ENCODE results near the gene SCAND1.
"Not testable (repeated sequence)": the region's sequence is repeated elsewhere in the genome, so short reads cannot be mapped to it uniquely, and the experiment has no call there.

SCAND1 gene

GRCh38 chr20:35954200-35954906 is at the start of gene SCAND1:
Gene SCAND1, minus strand, starts transcription at chr20:35954502. Its CDS starts 218 bp downstream, at chr20:35954284.
- DNase-seq (ENCODE audit: low spot score): peak; percentile 98

GRCh38 chr20:36004045-36004444 is 49.7 kb upstream of the SCAND1 start:
- DNase-seq (ENCODE audit: low spot score): no peak

GRCh38 chr20:36002855-36003254 is 48.6 kb upstream of the SCAND1 start:
- DNase-seq (ENCODE audit: low spot score): no peak

- DNase-seq (ENCODE audit: low spot score): not testable (repeated sequence)
These were observed 47.0 kb upstream of the SCAND1 start for GRCh38 chr20:36001331-36001730.

- DNase-seq (ENCODE audit: low spot score): not testable (repeated sequence)
These were observed 42.2 kb upstream of the SCAND1 start for GRCh38 chr20:35996492-35996891.

GRCh38 chr20:35994994-35995453 is 40.7 kb upstream of the SCAND1 start:
- peak; percentile 88 for DNase-seq (ENCODE audit: low spot score)

- DNase-seq (ENCODE audit: low spot score): peak; percentile 92
These were observed 38.5 kb upstream of the SCAND1 start for GRCh38 chr20:35992713-35993335.

GRCh38 chr20:35991142-35991771 is 37.0 kb upstream of the SCAND1 start:
- peak; percentile 75 for DNase-seq (ENCODE audit: low spot score)

- no peak for DNase-seq (ENCODE audit: low spot score)
These were observed 34.7 kb upstream of the SCAND1 start for GRCh38 chr20:35988910-35989463.

- DNase-seq (ENCODE audit: low spot score): no peak
These were observed 31.5 kb upstream of the SCAND1 start for GRCh38 chr20:35985806-35986205.

GRCh38 chr20:35984382-35984781 is 30.1 kb upstream of the SCAND1 start:
- no peak for DNase-seq (ENCODE audit: low spot score)

- no peak for DNase-seq (ENCODE audit: low spot score)
These were observed 27.7 kb upstream of the SCAND1 start for GRCh38 chr20:35981969-35982368.

- DNase-seq (ENCODE audit: low spot score): no peak
These were observed 25.2 kb upstream of the SCAND1 start for GRCh38 chr20:35979544-35979943.

- peak; percentile 71 for DNase-seq (ENCODE audit: low spot score)
These were observed 23.8 kb upstream of the SCAND1 start for GRCh38 chr20:35978041-35978513.

GRCh38 chr20:35975576-35976373 is 21.5 kb upstream of the SCAND1 start:
- no peak for DNase-seq (ENCODE audit: low spot score)

GRCh38 chr20:35974256-35974655 is 20.0 kb upstream of the SCAND1 start:
- no peak for DNase-seq (ENCODE audit: low spot score)

- DNase-seq (ENCODE audit: low spot score): no peak
These were observed 18.2 kb upstream of the SCAND1 start for GRCh38 chr20:35972462-35972861.

GRCh38 chr20:35971981-35972380 is 17.7 kb upstream of the SCAND1 start:
- DNase-seq (ENCODE audit: low spot score): no peak

- no peak for DNase-seq (ENCODE audit: low spot score)
These were observed 14.6 kb upstream of the SCAND1 start for GRCh38 chr20:35968930-35969329.

GRCh38 chr20:35967979-35968640 is 13.8 kb upstream of the SCAND1 start, which contains the start of gene CNBD2:
Gene CNBD2, plus strand, starts transcription at chr20:35968590. Its CDS starts 173 bp downstream, at chr20:35968763.
- peak; percentile 71 for DNase-seq (ENCODE audit: low spot score)

- DNase-seq (ENCODE audit: low spot score): no peak
These were observed 9.6 kb upstream of the SCAND1 start for GRCh38 chr20:35963878-35964277.

Measured in NAMALWA (cell line).